HepG2 (cell line): Measurements from ENCODE around the gene ZNF669.

Experiments used
- ELF4 ChIP-seq: sonication (generic); formaldehyde crosslinking; IDR thresholded peaks from 2 replicates; pipeline ENCODE4 v1.5.0; 2020; ENCODE audit warnings: missing genetic modification reagents, mild to moderate bottlenecking, moderate library complexity, borderline replicate concordance
- EP300 ChIP-seq, 3 experiments: sonication (generic) in 1 of 3; formaldehyde crosslinking in 1 of 3; IDR thresholded peaks; 2 replicates each; pipeline versions ENCODE4 v1.5.1 to v1.6.1; 2011 to 2020; ENCODE audit warnings: low read depth in 2 of 3, low read length in 2 of 3, borderline replicate concordance in 1 of 3, improper control_type of control experiment in 1 of 3, mild to moderate bottlenecking in 1 of 3, missing genetic modification reagents in 1 of 3, moderate library complexity in 1 of 3
- FOSL2 ChIP-seq: sonication (generic); formaldehyde crosslinking; IDR thresholded peaks from 2 replicates; pipeline ENCODE4 v1.4.0; 2020; ENCODE audit warnings: missing genetic modification reagents
- POLR2A ChIP-seq, 2 experiments: IDR thresholded peaks; 2 replicates each; pipeline ENCODE4 v1.6.1; 2011; ENCODE audit warnings: low read depth in 2 of 2, low read length in 2 of 2, mild to moderate bottlenecking in 1 of 2, moderate library complexity in 1 of 2; ENCODE audit not compliant: insufficient read depth in 1 of 2
- ZNF501 ChIP-seq: sonication (generic); formaldehyde crosslinking; IDR thresholded peaks from 2 replicates; pipeline ENCODE4 v1.5.1; 2020; ENCODE audit warnings: mild to moderate bottlenecking, moderate library complexity, missing genetic modification reagents
- ZNF850 ChIP-seq: sonication (generic); formaldehyde crosslinking; conservative IDR thresholded peaks from 2 replicates; pipeline ENCODE4 v1.9.0; 2021; ENCODE audit warnings: mild to moderate bottlenecking, missing genetic modification reagents
- TF ChIP-seq, protein P1 (sequence below): sonication (generic); formaldehyde crosslinking; IDR thresholded peaks from 2 replicates; pipeline ENCODE4 v1.4.0; 2020; ENCODE audit warnings: missing genetic modification reagents

DNA sequence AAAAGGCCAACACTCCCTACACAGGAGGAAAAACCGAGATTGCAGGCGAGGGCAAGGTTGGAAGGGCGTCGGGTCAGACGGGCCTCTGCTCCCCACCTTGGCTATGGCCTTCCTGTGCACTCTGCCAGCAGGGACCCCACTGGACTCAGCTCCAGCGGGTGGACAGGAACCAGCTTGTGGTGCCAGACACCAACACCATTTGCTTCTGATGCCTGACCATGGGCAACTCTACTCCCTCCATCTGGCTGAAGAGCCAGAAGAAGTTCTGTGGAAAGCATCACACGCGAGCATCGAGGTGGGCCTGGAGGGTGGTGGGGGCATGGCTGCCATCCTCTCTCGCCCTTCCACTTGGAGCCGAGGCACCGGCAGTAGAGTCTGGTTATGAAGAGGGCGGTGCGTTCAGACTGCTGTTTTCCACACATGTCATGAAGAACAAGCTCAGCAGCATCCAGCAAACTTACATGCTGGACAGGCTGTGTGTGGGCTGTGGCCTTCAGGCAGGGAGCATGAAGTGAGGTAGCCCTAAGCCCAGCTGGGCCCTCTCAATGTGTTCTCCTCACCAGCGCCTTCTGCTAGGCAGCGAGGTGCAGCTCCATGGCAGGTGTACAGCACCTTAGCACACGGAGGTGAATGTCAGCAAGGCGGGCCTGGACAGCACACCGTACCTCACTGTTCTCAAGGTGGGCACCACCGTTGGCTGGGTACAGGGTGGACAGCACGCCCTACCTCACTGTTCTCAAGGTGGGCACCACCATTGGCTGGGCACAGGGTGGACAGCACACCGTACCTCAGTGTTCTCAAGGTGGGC, 15.6 kb upstream of the ZNF669 start:
- no peak for TF ChIP-seq ELF4 (CRISPR knock-in tag)
- no peak for TF ChIP-seq ZNF501 (CRISPR knock-in tag)
- TF ChIP-seq ZNF850 (CRISPR knock-in tag), result no peak
- TF ChIP-seq POLR2A (IDR thresholded peaks at IDR 0.05; ENCODE audit: insufficient read depth in 1 of 2, low read depth in 2 of 2, low read length in 2 of 2), result no peak
- TF ChIP-seq, protein P1, sequence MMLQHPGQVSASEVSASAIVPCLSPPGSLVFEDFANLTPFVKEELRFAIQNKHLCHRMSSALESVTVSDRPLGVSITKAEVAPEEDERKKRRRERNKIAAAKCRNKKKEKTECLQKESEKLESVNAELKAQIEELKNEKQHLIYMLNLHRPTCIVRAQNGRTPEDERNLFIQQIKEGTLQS (CRISPR knock-in tag), result no peak
- TF ChIP-seq EP300 (IDR thresholded peaks at IDR 0.05; ENCODE audit: low read depth in 2 of 2, low read length in 2 of 2), result no peak
- no peak for TF ChIP-seq EP300 (CRISPR knock-in tag; IDR thresholded peaks at IDR 0.05; ENCODE audit: borderline replicate concordance)
- TF ChIP-seq FOSL2 (CRISPR knock-in tag), result no peak
